ENCODE measurements around the gene GRIN3A. TPM values are rescaled to one million over a fixed set of nuclear protein-coding genes. Genes with fewer than 3 reads are reported as not detected.
"Not testable (repeated sequence)": the region's sequence is repeated elsewhere in the genome, so short reads cannot be mapped to it uniquely, and the experiment has no call there.

GRIN3A gene
- total and polyA plus RNA-seq, 2 of the 4 experiments (the other 2 are of a cell fraction) = not detected

DNA sequence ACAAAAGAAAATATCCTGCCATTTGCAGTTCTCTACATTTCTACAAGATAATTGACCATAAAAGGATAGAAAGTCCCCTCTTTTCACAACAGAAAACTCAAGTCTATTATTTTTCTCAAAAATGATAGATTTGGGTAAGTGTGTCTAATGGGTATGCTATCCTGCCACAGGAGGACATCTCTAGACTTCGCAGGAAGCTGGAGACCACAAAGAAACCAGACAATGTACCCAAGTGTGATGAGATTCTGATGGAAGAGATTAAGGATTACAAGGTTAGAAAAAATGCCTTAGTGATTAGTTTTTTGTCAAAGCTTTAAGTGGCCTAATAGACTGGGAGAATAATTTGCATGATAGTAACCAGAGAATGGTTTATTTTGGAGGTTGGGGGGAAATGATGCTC is 176.7 kb downstream of the GRIN3A start:
- Histone ChIP-seq H2AFZ (replicated peaks; ENCODE audit: low read length, poor library complexity) (no peak overlapping the region), H2BK20ac (ENCODE audit: low read depth, low read length) (no peak overlapping the region), H3K23ac (ENCODE audit: low read depth, low read length) (no peak overlapping the region), H3K27ac (ENCODE audit: insufficient read depth, low read length) (no peak overlapping the region), H3K4me3 (ENCODE audit: insufficient read depth, low read depth, low read length) (no peak overlapping the region), H3K79me1 (ENCODE audit: low read depth in 1 of 2, low read length in 2 of 2) (no peaks in the 10 kb centered on the region; a peak in 1 of 4 replicates), H4K91ac (ENCODE audit: insufficient read depth, low read depth, low read length) (no peak overlapping the region), H3K9ac (ENCODE audit: low read depth, low read length) (no peak overlapping the region), H4K8ac (ENCODE audit: low read depth in 2 of 2, low read length in 2 of 2) (no peak overlapping the region), H2BK5ac (ENCODE audit: low read depth, low read length, poor library complexity, severe bottlenecking) (no peak overlapping the region), H3K9me3 (ENCODE audit: control insufficient read depth, insufficient read depth, low read length) (no peaks in the 10 kb centered on the region), H4K20me1 (ENCODE audit: insufficient read depth, low read length) (no peaks in the 10 kb centered on the region), H3K27me3 (ENCODE audit: control insufficient read depth, insufficient read depth, low read length) (no peaks in the 10 kb centered on the region), H3K36me3 (ENCODE audit: control insufficient read depth, insufficient read depth, low read length) (peaks cover 22% of the 10 kb centered on the region), H2AK9ac (replicated peaks; ENCODE audit: low read depth, low read length, poor library complexity) (no peak overlapping the region), H3K4ac (ENCODE audit: low read depth, low read length) (no peak overlapping the region), H3K9me1 (ENCODE audit: insufficient read depth, low read length) (no peaks in the 10 kb centered on the region), H2BK15ac (ENCODE audit: low read depth, low read length) (no peak overlapping the region), H2AK5ac (ENCODE audit: low read depth, low read length) (no peak overlapping the region), H2BK120ac (ENCODE audit: low read depth, low read length) (no peak overlapping the region), H4K5ac (ENCODE audit: low read depth, low read length) (no peak overlapping the region), H3K4me2 (ENCODE audit: low read depth, low read length) (no peak overlapping the region), H3K4me1 (ENCODE audit: control insufficient read depth, insufficient read depth, low read length) (no peaks in the 10 kb centered on the region), H3K56ac (ENCODE audit: extremely low read depth, insufficient read depth, low read length) (no peak overlapping the region), H3K14ac (replicated peaks; ENCODE audit: low read depth, low read length) (no peak overlapping the region), H3K18ac (ENCODE audit: low read depth, low read length) (no peak overlapping the region)
- intact Hi-C loops (cut with micrococcal nuclease) = no loop called here
- TF ChIP-seq RAD21 (IDR thresholded peaks at IDR 0.05; ENCODE audit: low read length) (no peak), CTCF (conservative IDR thresholded peaks at IDR 0.05; ENCODE audit: low read depth, low read length) (no peak), POLR2A (IDR thresholded peaks at IDR 0.05; ENCODE audit: low read depth, low read length) (no peak)
- in situ Hi-C loops (cut with MboI; ENCODE audit: low sequenced_read_pairs) = no loop called here
- ChIA-PET CTCF (no interaction called here), POLR2A (ENCODE audit: unreplicated experiment) (no interaction called here)
- WGBS, 2 experiments (ENCODE audit: extremely low coverage in 2 of 2, insufficient read length in 1 of 2) = no CpG with 5 or more reads among the region's 1 CpG
- no peak for ATAC-seq (ENCODE audit: low read depth)
- no peak for DNase-seq
- dilution Hi-C loops (cut with HindIII; ENCODE audit: low sequenced_read_pairs, unreplicated experiment) = no loop called here
- BruUV-seq (replicated peaks) = no TSS peak

DNA sequence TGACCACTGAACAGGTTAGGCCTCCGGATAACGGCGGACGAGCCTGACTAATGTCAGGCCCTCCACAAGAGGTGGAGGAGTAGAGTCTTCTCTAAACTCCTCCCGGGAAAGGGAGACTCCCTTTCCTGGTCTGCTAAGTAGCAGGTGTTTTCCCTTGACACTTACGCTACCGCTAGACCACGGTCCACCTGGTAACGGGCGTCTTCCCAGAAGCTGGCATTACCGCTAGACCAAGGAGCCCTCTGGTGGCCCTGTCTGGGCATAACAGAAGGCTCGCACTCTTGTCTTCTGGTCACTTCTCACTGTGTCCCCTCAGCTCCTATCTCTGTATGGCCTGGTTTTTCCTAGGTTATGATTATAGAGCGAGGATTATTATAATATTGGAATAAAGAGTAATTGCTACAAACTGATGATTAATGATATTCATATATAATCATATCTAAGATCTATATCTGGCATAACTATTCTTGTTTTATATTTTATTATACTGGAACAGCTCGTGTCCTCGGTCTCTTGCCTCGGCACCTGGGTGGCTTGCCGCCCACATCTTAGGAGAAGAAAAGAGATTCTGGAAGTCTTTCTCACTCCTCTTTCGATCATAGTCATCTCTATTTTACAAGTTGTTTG is 188.9 kb downstream of the GRIN3A start:
- H2BK120ac ChIP-seq (ENCODE audit: low read depth, low read length); H3K18ac ChIP-seq (ENCODE audit: low read depth, low read length); H3K56ac ChIP-seq (ENCODE audit: extremely low read depth, insufficient read depth, low read length); ATAC-seq (ENCODE audit: low read depth); in situ Hi-C loops (cut with MboI; ENCODE audit: low sequenced_read_pairs); H2AK9ac ChIP-seq (replicated peaks; ENCODE audit: low read depth, low read length, poor library complexity); POLR2A ChIA-PET (ENCODE audit: unreplicated experiment); BruUV-seq (replicated peaks); H4K20me1 ChIP-seq (ENCODE audit: insufficient read depth, low read length); H3K4me2 ChIP-seq (ENCODE audit: low read depth, low read length); H3K4me3 ChIP-seq (ENCODE audit: insufficient read depth, low read depth, low read length); H4K8ac ChIP-seq (ENCODE audit: low read depth in 2 of 2, low read length in 2 of 2); H2BK15ac ChIP-seq (ENCODE audit: low read depth, low read length); H2BK5ac ChIP-seq (ENCODE audit: low read depth, low read length, poor library complexity, severe bottlenecking); H2AFZ ChIP-seq (replicated peaks; ENCODE audit: low read length, poor library complexity); H3K27me3 ChIP-seq (ENCODE audit: control insufficient read depth, insufficient read depth, low read length); H3K9me3 ChIP-seq (ENCODE audit: control insufficient read depth, insufficient read depth, low read length); H3K4ac ChIP-seq (ENCODE audit: low read depth, low read length); H3K4me1 ChIP-seq (ENCODE audit: control insufficient read depth, insufficient read depth, low read length); H4K5ac ChIP-seq (ENCODE audit: low read depth, low read length); DNase-seq; H3K9ac ChIP-seq (ENCODE audit: low read depth, low read length); H2AK5ac ChIP-seq (ENCODE audit: low read depth, low read length); H3K9me1 ChIP-seq (ENCODE audit: insufficient read depth, low read length); H3K23ac ChIP-seq (ENCODE audit: low read depth, low read length); H4K91ac ChIP-seq (ENCODE audit: insufficient read depth, low read depth, low read length); intact Hi-C loops (cut with micrococcal nuclease); H2BK20ac ChIP-seq (ENCODE audit: low read depth, low read length); dilution Hi-C loops (cut with HindIII; ENCODE audit: low sequenced_read_pairs, unreplicated experiment); H3K27ac ChIP-seq (ENCODE audit: insufficient read depth, low read length); H3K79me1 ChIP-seq (ENCODE audit: low read depth in 1 of 2, low read length in 2 of 2); H3K14ac ChIP-seq (replicated peaks; ENCODE audit: low read depth, low read length): not testable (repeated sequence)
- H3K36me3 ChIP-seq (ENCODE audit: control insufficient read depth, insufficient read depth, low read length) = peaks cover 35% of the 10 kb centered on the region
- WGBS, 2 experiments (ENCODE audit: extremely low coverage in 2 of 2, insufficient read length in 1 of 2) = no CpG with 5 or more reads among the region's 18 CpGs
- CTCF ChIA-PET = interaction anchor here (0.6 to 1.2 kb wide), 3 partner anchors 12 to 82 kb away, joined by 3 read pairs; no protein-coding TSS in a partner anchor
